PC-9 (cell line): ENCODE data around the gene COL23A1.

ENCODE experiments used
- CTCF ChIP-seq: fragments of 200-600 bp; sonication (generic); conservative IDR thresholded peaks from 2 replicates; pipeline ENCODE4 v1.6.1; 2017; ENCODE audit warnings: mixed run types, antibody characterized with exemption, mild to moderate bottlenecking, moderate library complexity
- EZH2 ChIP-seq: fragments of 200-600 bp; sonication (generic); IDR thresholded peaks from 2 replicates; pipeline ENCODE4 v1.8.0; 2017; ENCODE audit warnings: antibody characterized with exemption, low read depth

- TF ChIP-seq CTCF (no peak), EZH2 (no peak)
Observed at GRCh38 chr5:178284996-178285395, 305.2 kb downstream of the COL23A1 start.
